Measurements from ENCODE around the gene JMY.

The JMY gene

DNA sequence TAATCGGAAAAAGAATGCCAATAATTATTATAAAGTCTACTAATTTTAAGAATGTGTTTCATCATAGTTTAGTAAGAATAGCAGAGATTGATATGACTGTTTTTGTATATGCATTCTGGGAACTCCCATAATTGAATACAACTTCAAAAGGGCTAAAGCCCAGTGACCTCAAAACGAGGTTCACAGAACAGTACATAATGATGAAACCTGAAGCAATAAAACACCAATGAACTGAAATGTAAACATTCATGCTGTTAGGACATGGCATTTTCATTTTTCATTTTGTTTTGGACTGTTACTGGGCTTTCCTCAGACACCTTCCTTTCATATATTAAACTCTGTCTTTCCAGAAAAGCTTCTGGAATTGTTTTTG is 684 bp upstream of the JMY start (continued):
- TF ChIP-seq ZNF692 (tag by site-specific recombination; IDR thresholded peaks at IDR 0.05) (0 out of 2 replicates have a peak, but pooled peaks have one; percentile 45), ZNF350 (tag by site-specific recombination; IDR thresholded peaks at IDR 0.05) (no peak), KLF7 (tag by site-specific recombination; IDR thresholded peaks at IDR 0.05; ENCODE audit: borderline replicate concordance) (no peak), ZNF324 (tag by site-specific recombination; IDR thresholded peaks at IDR 0.05) (0 out of 2 replicates have a peak, but pooled peaks have one; percentile 60), HOXA7 (CRISPR knock-in tag; IDR thresholded peaks at IDR 0.05; ENCODE audit: borderline replicate concordance) (no peak), ZNF449 (tag by site-specific recombination; IDR thresholded peaks at IDR 0.05) (no peak), HOXC10 (CRISPR knock-in tag; IDR thresholded peaks at IDR 0.05) (no peak), ZNF24 (tag by site-specific recombination; IDR thresholded peaks at IDR 0.05) (0 out of 2 replicates have a peak, but pooled peaks have one; percentile 33), ZNF580 (tag by site-specific recombination; IDR thresholded peaks at IDR 0.05) (no peak), KLF1 (tag by site-specific recombination; IDR thresholded peaks at IDR 0.05) (no peak), GLI4 (tag by site-specific recombination; IDR thresholded peaks at IDR 0.05) (no peak), ZNF549 (tag by site-specific recombination; IDR thresholded peaks at IDR 0.05) (no peak), ZFP41 (tag by site-specific recombination; IDR thresholded peaks at IDR 0.05; ENCODE audit: borderline replicate concordance) (no peak), KLF16 (tag by site-specific recombination; IDR thresholded peaks at IDR 0.05) (no peak), FEZF1 (tag by site-specific recombination; IDR thresholded peaks at IDR 0.05) (peak; percentile 81), ZIC2 (tag by site-specific recombination; IDR thresholded peaks at IDR 0.05) (peak; percentile 48), TCF7L2 (IDR thresholded peaks at IDR 0.05; ENCODE audit: borderline replicate concordance, low read depth, low read length) (peak; percentile 69), ZSCAN30 (tag by site-specific recombination; IDR thresholded peaks at IDR 0.05) (no peak), ZNF140 (tag by site-specific recombination; IDR thresholded peaks at IDR 0.05) (no peak), BCL11B (tag by site-specific recombination; IDR thresholded peaks at IDR 0.05; ENCODE audit: low read depth) (no peak), ZNF341 (tag by site-specific recombination; IDR thresholded peaks at IDR 0.05; ENCODE audit: low read depth) (no peak), PRDM10 (tag by site-specific recombination; IDR thresholded peaks at IDR 0.05) (0 out of 2 replicates have a peak, but pooled peaks have one; percentile 39), ZBTB20 (tag by site-specific recombination; IDR thresholded peaks at IDR 0.05) (no peak), PRDM1 (tag by site-specific recombination; IDR thresholded peaks at IDR 0.05) (no peak), ZNF529 (tag by site-specific recombination; IDR thresholded peaks at IDR 0.05; ENCODE audit: insufficient replicate concordance) (no peak)
- TF ChIP-seq, protein P1, sequence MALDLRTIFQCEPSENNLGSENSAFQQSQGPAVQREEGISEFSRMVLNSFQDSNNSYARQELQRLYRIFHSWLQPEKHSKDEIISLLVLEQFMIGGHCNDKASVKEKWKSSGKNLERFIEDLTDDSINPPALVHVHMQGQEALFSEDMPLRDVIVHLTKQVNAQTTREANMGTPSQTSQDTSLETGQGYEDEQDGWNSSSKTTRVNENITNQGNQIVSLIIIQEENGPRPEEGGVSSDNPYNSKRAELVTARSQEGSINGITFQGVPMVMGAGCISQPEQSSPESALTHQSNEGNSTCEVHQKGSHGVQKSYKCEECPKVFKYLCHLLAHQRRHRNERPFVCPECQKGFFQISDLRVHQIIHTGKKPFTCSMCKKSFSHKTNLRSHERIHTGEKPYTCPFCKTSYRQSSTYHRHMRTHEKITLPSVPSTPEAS (tag by site-specific recombination; IDR thresholded peaks at IDR 0.05) = peak; percentile 7; the same call in 1 of the 2 replicates
- TF ChIP-seq, protein P2, sequence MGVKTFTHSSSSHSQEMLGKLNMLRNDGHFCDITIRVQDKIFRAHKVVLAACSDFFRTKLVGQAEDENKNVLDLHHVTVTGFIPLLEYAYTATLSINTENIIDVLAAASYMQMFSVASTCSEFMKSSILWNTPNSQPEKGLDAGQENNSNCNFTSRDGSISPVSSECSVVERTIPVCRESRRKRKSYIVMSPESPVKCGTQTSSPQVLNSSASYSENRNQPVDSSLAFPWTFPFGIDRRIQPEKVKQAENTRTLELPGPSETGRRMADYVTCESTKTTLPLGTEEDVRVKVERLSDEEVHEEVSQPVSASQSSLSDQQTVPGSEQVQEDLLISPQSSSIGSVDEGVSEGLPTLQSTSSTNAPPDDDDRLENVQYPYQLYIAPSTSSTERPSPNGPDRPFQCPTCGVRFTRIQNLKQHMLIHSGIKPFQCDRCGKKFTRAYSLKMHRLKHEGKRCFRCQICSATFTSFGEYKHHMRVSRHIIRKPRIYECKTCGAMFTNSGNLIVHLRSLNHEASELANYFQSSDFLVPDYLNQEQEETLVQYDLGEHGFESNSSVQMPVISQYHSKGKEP (tag by site-specific recombination; IDR thresholded peaks at IDR 0.05) = 0 out of 2 replicates have a peak, but pooled peaks have one; percentile 39
- TF ChIP-seq, protein P3, sequence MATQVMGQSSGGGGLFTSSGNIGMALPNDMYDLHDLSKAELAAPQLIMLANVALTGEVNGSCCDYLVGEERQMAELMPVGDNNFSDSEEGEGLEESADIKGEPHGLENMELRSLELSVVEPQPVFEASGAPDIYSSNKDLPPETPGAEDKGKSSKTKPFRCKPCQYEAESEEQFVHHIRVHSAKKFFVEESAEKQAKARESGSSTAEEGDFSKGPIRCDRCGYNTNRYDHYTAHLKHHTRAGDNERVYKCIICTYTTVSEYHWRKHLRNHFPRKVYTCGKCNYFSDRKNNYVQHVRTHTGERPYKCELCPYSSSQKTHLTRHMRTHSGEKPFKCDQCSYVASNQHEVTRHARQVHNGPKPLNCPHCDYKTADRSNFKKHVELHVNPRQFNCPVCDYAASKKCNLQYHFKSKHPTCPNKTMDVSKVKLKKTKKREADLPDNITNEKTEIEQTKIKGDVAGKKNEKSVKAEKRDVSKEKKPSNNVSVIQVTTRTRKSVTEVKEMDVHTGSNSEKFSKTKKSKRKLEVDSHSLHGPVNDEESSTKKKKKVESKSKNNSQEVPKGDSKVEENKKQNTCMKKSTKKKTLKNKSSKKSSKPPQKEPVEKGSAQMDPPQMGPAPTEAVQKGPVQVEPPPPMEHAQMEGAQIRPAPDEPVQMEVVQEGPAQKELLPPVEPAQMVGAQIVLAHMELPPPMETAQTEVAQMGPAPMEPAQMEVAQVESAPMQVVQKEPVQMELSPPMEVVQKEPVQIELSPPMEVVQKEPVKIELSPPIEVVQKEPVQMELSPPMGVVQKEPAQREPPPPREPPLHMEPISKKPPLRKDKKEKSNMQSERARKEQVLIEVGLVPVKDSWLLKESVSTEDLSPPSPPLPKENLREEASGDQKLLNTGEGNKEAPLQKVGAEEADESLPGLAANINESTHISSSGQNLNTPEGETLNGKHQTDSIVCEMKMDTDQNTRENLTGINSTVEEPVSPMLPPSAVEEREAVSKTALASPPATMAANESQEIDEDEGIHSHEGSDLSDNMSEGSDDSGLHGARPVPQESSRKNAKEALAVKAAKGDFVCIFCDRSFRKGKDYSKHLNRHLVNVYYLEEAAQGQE (tag by site-specific recombination; IDR thresholded peaks at IDR 0.05) = no peak
